K562 (cell line): ENCODE measurements around the gene NINJ2. TPM values are rescaled to one million over a fixed set of nuclear protein-coding genes. Genes with fewer than 3 reads are reported as not detected.

Source experiments
- polyA plus RNA-seq, 8 experiments: library from polyadenylated mRNA; depleted of rRNA in 4 of 8; stranded (reverse) in 5 of 8; unstranded in 3 of 8; fragments of >200 nt; fragmentation: Nextera tagmentation in 2 of 8; fragmentation: Illumina TruSeq in 1 of 8; extraction: Ambion mirVana in 2 of 8; extraction: Trizol in 1 of 8; gene quantifications; 2 replicates each; pipeline versions ENCODE4 v1.2.1 to v1.2.3, GENCODE V29; 2011 to 2014; ENCODE audit warnings: inconsistent platforms in 1 of 8, missing spikeins in 1 of 8
- total RNA-seq, 7 experiments: library from RNA; depleted of rRNA in 6 of 7; stranded (reverse); fragments of >200 nt in 6 of 7; fragmentation: Illumina TruSeq in 2 of 7; extraction: Trizol in 2 of 7; gene quantifications; 2 replicates each; pipeline versions ENCODE4 v1.2.1 to v1.2.3, GENCODE V29; 2011 to 2021; ENCODE audit warnings: low replicate concordance in 1 of 7
- TF ChIP-seq, protein P1 (sequence below), 2 experiments: fragments of 450-650 bp in 1 of 2; sonication (generic) in 1 of 2; formaldehyde crosslinking in 1 of 2; IDR thresholded peaks; 2 replicates each; pipeline versions ENCODE4 v1.7.1 to v1.9.0; 2016 to 2022; ENCODE audit warnings: inconsistent platforms in 1 of 2, mild to moderate bottlenecking in 1 of 2, missing genetic modification reagents in 1 of 2

The NINJ2 gene
- total and polyA plus RNA-seq, 9 of the 15 experiments (the other 6 are each of a cell fraction or from before 2014, with no cell fraction given): 2.6 to 16.0 (median 4.5) TPM

- TF ChIP-seq, protein P1, sequence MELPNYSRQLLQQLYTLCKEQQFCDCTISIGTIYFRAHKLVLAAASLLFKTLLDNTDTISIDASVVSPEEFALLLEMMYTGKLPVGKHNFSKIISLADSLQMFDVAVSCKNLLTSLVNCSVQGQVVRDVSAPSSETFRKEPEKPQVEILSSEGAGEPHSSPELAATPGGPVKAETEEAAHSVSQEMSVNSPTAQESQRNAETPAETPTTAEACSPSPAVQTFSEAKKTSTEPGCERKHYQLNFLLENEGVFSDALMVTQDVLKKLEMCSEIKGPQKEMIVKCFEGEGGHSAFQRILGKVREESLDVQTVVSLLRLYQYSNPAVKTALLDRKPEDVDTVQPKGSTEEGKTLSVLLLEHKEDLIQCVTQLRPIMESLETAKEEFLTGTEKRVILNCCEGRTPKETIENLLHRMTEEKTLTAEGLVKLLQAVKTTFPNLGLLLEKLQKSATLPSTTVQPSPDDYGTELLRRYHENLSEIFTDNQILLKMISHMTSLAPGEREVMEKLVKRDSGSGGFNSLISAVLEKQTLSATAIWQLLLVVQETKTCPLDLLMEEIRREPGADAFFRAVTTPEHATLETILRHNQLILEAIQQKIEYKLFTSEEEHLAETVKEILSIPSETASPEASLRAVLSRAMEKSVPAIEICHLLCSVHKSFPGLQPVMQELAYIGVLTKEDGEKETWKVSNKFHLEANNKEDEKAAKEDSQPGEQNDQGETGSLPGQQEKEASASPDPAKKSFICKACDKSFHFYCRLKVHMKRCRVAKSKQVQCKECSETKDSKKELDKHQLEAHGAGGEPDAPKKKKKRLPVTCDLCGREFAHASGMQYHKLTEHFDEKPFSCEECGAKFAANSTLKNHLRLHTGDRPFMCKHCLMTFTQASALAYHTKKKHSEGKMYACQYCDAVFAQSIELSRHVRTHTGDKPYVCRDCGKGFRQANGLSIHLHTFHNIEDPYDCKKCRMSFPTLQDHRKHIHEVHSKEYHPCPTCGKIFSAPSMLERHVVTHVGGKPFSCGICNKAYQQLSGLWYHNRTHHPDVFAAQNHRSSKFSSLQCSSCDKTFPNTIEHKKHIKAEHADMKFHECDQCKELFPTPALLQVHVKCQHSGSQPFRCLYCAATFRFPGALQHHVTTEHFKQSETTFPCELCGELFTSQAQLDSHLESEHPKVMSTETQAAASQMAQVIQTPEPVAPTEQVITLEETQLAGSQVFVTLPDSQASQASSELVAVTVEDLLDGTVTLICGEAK (IDR thresholded peaks at IDR 0.05): 0 out of 2 replicates have a peak, but pooled peaks have one; percentile 33
- TF ChIP-seq, protein P1 (CRISPR knock-in tag; IDR thresholded peaks at IDR 0.05): no peak
Observed at GRCh38 chr12:579420-580110, 83.7 kb downstream of the NINJ2 start (continued).
